GM23338 (cell line): ENCODE results near the gene PRR29. TPM values are rescaled to one million over a fixed set of nuclear protein-coding genes. Genes with fewer than 3 reads are reported as not detected.
A peak's percentile ranks its signal among the peaks of the same experiment; 100 is the strongest.

Experiments used
- ATAC-seq: fragments of 200-7000 bp; cut with Tn5 transposase; 3 replicates; pipeline ENCODE4 v1.9.1; 2020
- DNase-seq: peaks from one replicate; pipeline ENCODE4 v3.0.0-alpha.2; 2015; ENCODE audit warnings: low spot score
- H2AFZ ChIP-seq: fragments of 200-600 bp; sonication (generic); 2 replicates; pipeline ENCODE4 v1.8.0; 2016; ENCODE audit warnings: antibody characterized with exemption, mild to moderate bottlenecking, moderate library complexity
- H3F3A ChIP-seq: fragments of 200-600 bp; sonication (generic); replicated peaks from 2 replicates; pipeline ENCODE4 v1.8.0; 2017; ENCODE audit warnings: antibody characterized with exemption, mixed run types, low read depth
- H3K27ac ChIP-seq: fragments of 200-600 bp; sonication (generic); 2 replicates; pipeline ENCODE4 v1.6.1; 2016; ENCODE audit warnings: low read depth
- H3K27me3 ChIP-seq: fragments of 200-600 bp; sonication (generic); 2 replicates; pipeline ENCODE4 v1.8.0; 2016; ENCODE audit warnings: mild to moderate bottlenecking, mixed run types, moderate library complexity; ENCODE audit not compliant: insufficient read depth
- H3K36me3 ChIP-seq: fragments of 200-600 bp; sonication (generic); 2 replicates; pipeline ENCODE4 v1.8.0; 2016; ENCODE audit warnings: mild to moderate bottlenecking; ENCODE audit not compliant: insufficient read depth
- H3K4me1 ChIP-seq: fragments of 200-600 bp; sonication (generic); 2 replicates; pipeline ENCODE4 v1.8.0; 2016; ENCODE audit warnings: mild to moderate bottlenecking, moderate library complexity; ENCODE audit not compliant: insufficient read depth
- H3K4me2 ChIP-seq: fragments of 200-600 bp; sonication (generic); 2 replicates; pipeline ENCODE4 v1.7.1; 2017; ENCODE audit warnings: mixed run types
- H3K4me3 ChIP-seq: fragments of 200-600 bp; sonication (generic); 2 replicates; pipeline ENCODE4 v1.6.1; 2016; ENCODE audit warnings: mixed run types
- H3K79me2 ChIP-seq: fragments of 200-600 bp; sonication (generic); replicated peaks from 2 replicates; pipeline ENCODE4 v1.8.0; 2017; ENCODE audit warnings: mild to moderate bottlenecking; ENCODE audit not compliant: insufficient read depth
- H3K9me2 ChIP-seq: fragments of 200-600 bp; sonication (generic); 2 replicates; pipeline ENCODE4 v1.8.0; 2017; ENCODE audit not compliant: insufficient read depth
- H4K20me1 ChIP-seq: fragments of 200-600 bp; sonication (generic); replicated peaks from 2 replicates; pipeline ENCODE4 v1.8.0; 2017; ENCODE audit warnings: mild to moderate bottlenecking; ENCODE audit not compliant: insufficient read depth
- H3K27ac Mint-ChIP-seq: 2 replicates; pipeline ENCODE4 v1.8.0; 2020; ENCODE audit warnings: inconsistent platforms, mild to moderate bottlenecking, moderate library complexity, mixed read lengths
- H3K27me3 Mint-ChIP-seq: 3 replicates; pipeline ENCODE4 v1.8.0; 2022; ENCODE audit warnings: low read depth, mild to moderate bottlenecking, moderate library complexity, mixed read lengths, inconsistent platforms; ENCODE audit not compliant: insufficient read depth, poor library complexity
- H3K36me3 Mint-ChIP-seq: 3 replicates; pipeline ENCODE4 v1.8.0; 2021; ENCODE audit warnings: low read depth, mild to moderate bottlenecking, inconsistent platforms, moderate library complexity, mixed read lengths
- H3K4me1 Mint-ChIP-seq: 3 replicates; pipeline ENCODE4 v1.8.0; 2020; ENCODE audit warnings: mild to moderate bottlenecking, inconsistent platforms, mixed read lengths
- H3K4me3 Mint-ChIP-seq: 3 replicates; pipeline ENCODE4 v1.8.0; 2021; ENCODE audit warnings: moderate library complexity, mild to moderate bottlenecking, inconsistent platforms, mixed read lengths
- H3K9me3 Mint-ChIP-seq: 3 replicates; pipeline ENCODE4 v1.8.0; 2020; ENCODE audit warnings: moderate library complexity, mild to moderate bottlenecking, inconsistent platforms, mixed read lengths
- CREB1 ChIP-seq: fragments of 250-450 bp; sonication (Bioruptor Pico); IDR thresholded peaks from 2 replicates; pipeline ENCODE4 v1.5.0; 2020; ENCODE audit warnings: low read depth, mild to moderate bottlenecking, moderate library complexity
- EZH2 ChIP-seq: fragments of 200-600 bp; sonication (generic); IDR thresholded peaks from one replicate; pipeline ENCODE4 v1.8.0; 2017; ENCODE audit warnings: antibody characterized with exemption, mild to moderate bottlenecking, low read depth; ENCODE audit not compliant: unreplicated experiment
- EZH2phosphoT487 ChIP-seq: fragments of 200-600 bp; sonication (generic); IDR thresholded peaks from one replicate; pipeline ENCODE4 v1.8.1; 2018; ENCODE audit warnings: antibody characterized with exemption; ENCODE audit not compliant: unreplicated experiment
- JUNB ChIP-seq: IDR thresholded peaks from one replicate; pipeline ENCODE4 v1.6.1; 2016; ENCODE audit warnings: antibody characterized with exemption; ENCODE audit not compliant: unreplicated experiment
- NANOG ChIP-seq: IDR thresholded peaks from 2 replicates; pipeline ENCODE4 v1.6.1; 2016; ENCODE audit warnings: antibody characterized with exemption, borderline replicate concordance
- POLR2AphosphoS5 ChIP-seq: IDR thresholded peaks from 2 replicates; pipeline ENCODE4 v1.6.1; 2016; ENCODE audit warnings: antibody characterized with exemption, low read depth
- STAT1 ChIP-seq: IDR thresholded peaks from one replicate; pipeline ENCODE4 v1.6.1; 2016; ENCODE audit warnings: antibody characterized with exemption; ENCODE audit not compliant: unreplicated experiment
- ZNF114 ChIP-seq: fragments of 250-450 bp; sonication (Bioruptor Pico); IDR thresholded peaks from 2 replicates; pipeline ENCODE4 v1.5.0; 2020; ENCODE audit warnings: mild to moderate bottlenecking, moderate library complexity
- ZNF462 ChIP-seq: fragments of 250-450 bp; sonication (Bioruptor Pico); IDR thresholded peaks from 2 replicates; pipeline ENCODE4 v1.5.0; 2020; ENCODE audit warnings: mild to moderate bottlenecking, moderate library complexity
- polyA plus RNA-seq: library from polyadenylated mRNA; unstranded; fragments of >200 nt; fragmentation: Nextera tagmentation; extraction: Ambion mirVana; gene quantifications from 2 replicates; pipeline ENCODE4 v1.2.1, GENCODE V29; 2016
- total RNA-seq: library from RNA; depleted of rRNA; stranded (reverse); fragments of >200 nt; shearing (Covaris generic); gene quantifications from 2 replicates; pipeline ENCODE4 v1.2.3, GENCODE V29; 2014

Gene PRR29
- total and polyA plus RNA-seq, 2 experiments from 2014 or later, result 0.24 to 1.3 TPM

DNA sequence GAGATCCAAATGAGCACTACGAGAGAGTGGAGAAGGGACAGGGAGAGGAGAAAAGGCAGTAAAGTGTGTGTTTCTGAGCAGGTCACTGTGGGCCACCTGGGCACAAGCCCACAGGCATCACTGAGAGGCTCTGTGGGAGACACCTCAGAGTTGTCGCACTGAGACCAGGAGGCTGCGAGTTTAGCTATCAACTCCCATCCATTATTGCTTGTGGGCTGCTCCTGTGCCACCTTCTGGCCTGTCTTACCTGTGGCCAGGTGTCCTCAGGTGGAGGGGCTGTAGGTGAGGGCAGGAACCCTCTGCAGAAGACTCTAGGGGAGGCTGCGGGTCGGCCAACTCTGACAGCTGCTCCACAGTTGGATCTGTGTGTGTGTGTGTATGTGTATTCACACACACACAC lies 2.5 kb upstream of the PRR29 start (continued):
- no peak for TF ChIP-seq ZNF462 (CRISPR knock-in tag)
- no peak for TF ChIP-seq POLR2AphosphoS5
- no peak for TF ChIP-seq NANOG

GRCh38 chr17:63996430-63997182 lies 1.5 kb upstream of the PRR29 start:
- H3K9me3 Mint-ChIP-seq, result no peaks in the 10 kb centered on the region; the same call in 2 of the 3 replicates
- peak overlapping the region; percentile 84 for H3K4me3 Mint-ChIP-seq
- ATAC-seq, result no peak
- Histone ChIP-seq H4K20me1 (no peaks in the 10 kb centered on the region), H2AFZ (peak overlapping the region; percentile 100), H3K36me3 (no peaks in the 10 kb centered on the region), H3K79me2 (no peaks in the 10 kb centered on the region), H3K27ac (no peak overlapping the region), H3K27me3 (peaks cover 22% of the 10 kb centered on the region), H3K9me2 (no peaks in the 10 kb centered on the region), H3K4me3 (0 out of 2 replicates have a peak overlapping the region, but pooled peaks have one; percentile 98), H3K4me2 (peak overlapping the region; percentile 97), H3K4me1 (peaks cover 10% of the 10 kb centered on the region), H3F3A (no peaks in the 10 kb centered on the region)
- no peaks in the 10 kb centered on the region; the same call in 2 of the 3 replicates for H3K36me3 Mint-ChIP-seq
- DNase-seq, result no peak
- H3K27me3 Mint-ChIP-seq, result peaks cover 25% of the 10 kb centered on the region
- H3K4me1 Mint-ChIP-seq, result peaks cover 18% of the 10 kb centered on the region
- no peak overlapping the region for H3K27ac Mint-ChIP-seq
- TF ChIP-seq CREB1 (CRISPR knock-in tag), result no peak
- TF ChIP-seq EZH2, result no peak
- no peak for TF ChIP-seq STAT1
- no peak for TF ChIP-seq ZNF462 (CRISPR knock-in tag)
- no peak for TF ChIP-seq JUNB
- TF ChIP-seq EZH2phosphoT487, result no peak
- no peak for TF ChIP-seq ZNF114 (CRISPR knock-in tag)
